ENCODE results near the gene CBX8. TPM values are rescaled to one million over a fixed set of nuclear protein-coding genes. Genes with fewer than 3 reads are reported as not detected.
"Not testable (repeated sequence)": the region's sequence is repeated elsewhere in the genome, so short reads cannot be mapped to it uniquely, and the experiment has no call there.

Gene CBX8
- total RNA-seq, 1 donor from 2014 or later: 5.8 TPM

- Histone ChIP-seq H3K4me1 (no peaks in the 10 kb centered on the region), H3K27me3 (ENCODE audit: low read depth) (no peaks in the 10 kb centered on the region), H3K36me3 (no peaks in the 10 kb centered on the region), H3K4me3 (no peak overlapping the region), H3K27ac (no peak overlapping the region), H3K9me3 (no peaks in the 10 kb centered on the region)
- TF ChIP-seq CTCF (IDR thresholded peaks at IDR 0.05): no peak
- ATAC-seq (no peak), DNase-seq (peak; percentile 19)
- intact Hi-C loops (cut with DNase I): no loop called here
Measured at GRCh38 chr17:79761894-79762589, 34.8 kb downstream of the CBX8 start.

GRCh38 chr17:79760197-79760906 lies 36.5 kb downstream of the CBX8 start:
- H3K27ac ChIP-seq: no peak overlapping the region
- no peaks in the 10 kb centered on the region for H3K36me3 ChIP-seq
- DNase-seq: peak; percentile 19
- H3K9me3 ChIP-seq: no peaks in the 10 kb centered on the region
- intact Hi-C loops (cut with DNase I): no loop called here
- no peak for ATAC-seq
- no peaks in the 10 kb centered on the region for H3K4me1 ChIP-seq
- no peak overlapping the region for H3K4me3 ChIP-seq
- no peak for TF ChIP-seq CTCF (IDR thresholded peaks at IDR 0.05)
- H3K27me3 ChIP-seq (ENCODE audit: low read depth): no peaks in the 10 kb centered on the region

GRCh38 chr17:79758271-79758670 lies 38.6 kb downstream of the CBX8 start:
- Histone ChIP-seq H3K27me3 (ENCODE audit: low read depth) (peaks cover 7% of the 10 kb centered on the region), H3K4me1 (no peaks in the 10 kb centered on the region), H3K36me3 (no peaks in the 10 kb centered on the region), H3K4me3 (no peak overlapping the region), H3K9me3 (no peaks in the 10 kb centered on the region), H3K27ac (no peak overlapping the region)
- peak; percentile 1 for DNase-seq
- no peak for ATAC-seq
- intact Hi-C loops (cut with DNase I): no loop called here
- no peak for TF ChIP-seq CTCF (IDR thresholded peaks at IDR 0.05)

- no peak for ATAC-seq
- DNase-seq: peak; percentile 30
- no peaks in the 10 kb centered on the region for H3K4me1 ChIP-seq
- TF ChIP-seq CTCF (IDR thresholded peaks at IDR 0.05): no peak
- peaks cover 9% of the 10 kb centered on the region for H3K27me3 ChIP-seq (ENCODE audit: low read depth)
- H3K27ac ChIP-seq: no peak overlapping the region
- intact Hi-C loops (cut with DNase I): no loop called here
- H3K4me3 ChIP-seq: no peak overlapping the region
- no peaks in the 10 kb centered on the region for H3K36me3 ChIP-seq
- no peaks in the 10 kb centered on the region for H3K9me3 ChIP-seq
Measured at GRCh38 chr17:79757140-79757745, 39.6 kb downstream of the CBX8 start.

- TF ChIP-seq CTCF (IDR thresholded peaks at IDR 0.05): no peak
- Histone ChIP-seq H3K9me3 (no peaks in the 10 kb centered on the region), H3K4me1 (no peaks in the 10 kb centered on the region), H3K27ac (no peak overlapping the region), H3K4me3 (no peak overlapping the region), H3K36me3 (no peaks in the 10 kb centered on the region), H3K27me3 (ENCODE audit: low read depth) (peaks cover 26% of the 10 kb centered on the region)
- DNase-seq: peak; percentile 26
- intact Hi-C loops (cut with DNase I): no loop called here
- no peak for ATAC-seq
Measured at GRCh38 chr17:79755591-79755990, 41.3 kb downstream of the CBX8 start.

- ATAC-seq; H3K36me3 ChIP-seq; H3K4me3 ChIP-seq; H3K27ac ChIP-seq; H3K9me3 ChIP-seq; H3K4me1 ChIP-seq; intact Hi-C loops (cut with DNase I): not testable (repeated sequence)
- peak; percentile 7 for DNase-seq
- peaks cover 33% of the 10 kb centered on the region for H3K27me3 ChIP-seq (ENCODE audit: low read depth)
Measured at GRCh38 chr17:79754903-79755302, 42.0 kb downstream of the CBX8 start.
